ENCODE data around the gene WDR86.

Gene WDR86

DNA sequence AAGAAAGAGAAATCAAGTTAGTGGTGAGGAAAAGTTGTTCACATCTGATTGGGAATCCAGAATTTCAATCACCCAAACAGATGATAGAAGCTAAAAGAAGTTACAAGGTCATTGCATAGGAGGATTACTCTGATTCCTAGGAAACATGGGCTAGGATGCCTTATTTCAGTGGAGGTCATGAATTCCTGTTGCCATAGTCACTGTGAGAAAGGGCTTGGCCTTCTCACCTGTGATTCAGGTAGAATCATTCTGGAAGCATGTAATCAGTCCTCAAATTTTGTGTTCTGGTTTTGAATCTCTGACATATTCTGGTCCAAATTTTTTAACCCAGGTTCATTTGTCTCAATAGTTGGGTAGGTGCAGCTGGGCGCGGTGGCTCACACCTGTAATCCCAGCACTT lies 72.5 kb downstream of the WDR86 start:
- H3K4me1 ChIP-seq (ENCODE audit: control insufficient read depth in 1 of 2, insufficient read depth in 2 of 2, low read length in 2 of 2) = no peaks in the 10 kb centered on the region

DNA sequence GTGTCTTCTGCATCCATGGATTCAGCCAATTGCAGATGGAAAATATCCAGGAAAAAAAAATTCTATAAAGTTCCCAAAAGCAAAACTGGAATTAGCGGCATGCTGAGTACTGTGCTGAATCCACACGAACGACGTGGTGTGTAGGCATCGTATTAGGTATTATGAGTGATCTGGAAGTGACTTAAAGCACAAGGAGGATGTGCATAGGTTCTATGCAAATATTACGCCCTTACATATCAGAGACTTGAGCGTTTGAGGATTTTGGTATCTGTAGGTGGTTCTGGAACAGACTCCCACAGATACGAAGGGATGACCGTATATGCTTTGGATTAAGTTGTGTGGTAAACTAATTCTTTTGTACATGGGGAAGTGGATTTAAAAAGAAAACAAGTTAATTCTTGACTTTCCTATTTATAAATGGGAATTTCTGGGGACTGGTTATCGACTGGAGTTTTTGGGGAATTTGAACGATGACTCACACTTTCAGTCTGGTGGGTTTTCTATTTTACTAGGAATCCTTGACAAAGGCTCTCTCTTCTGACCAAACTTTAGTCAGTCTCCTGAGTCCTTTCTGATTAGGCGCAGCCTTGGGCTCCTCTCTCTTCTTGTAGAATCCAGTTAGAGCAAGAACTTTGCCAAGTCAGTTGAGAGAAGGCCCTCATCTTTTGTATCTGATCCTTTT lies 73.7 kb downstream of the WDR86 start:
- Histone ChIP-seq H3K27ac (ENCODE audit: low read length) (no peak overlapping the region), H3K36me3 (ENCODE audit: control insufficient read depth in 1 of 2, insufficient read depth in 2 of 2, low read length in 2 of 2) (no peaks in the 10 kb centered on the region), H3K4me1 (ENCODE audit: control insufficient read depth in 1 of 2, insufficient read depth in 2 of 2, low read length in 2 of 2) (no peaks in the 10 kb centered on the region), H3K9me3 (ENCODE audit: control insufficient read depth in 1 of 2, low read length in 2 of 2) (no peaks in the 10 kb centered on the region), H3K4me3 (ENCODE audit: low read depth in 1 of 2, low read length in 2 of 2) (no peak overlapping the region), H3K27me3 (ENCODE audit: low read depth, low read length) (no peaks in the 10 kb centered on the region)

More for the DNA sequence above, 72.5 kb downstream of the WDR86 start:
- H3K36me3 ChIP-seq (ENCODE audit: control insufficient read depth in 1 of 2, insufficient read depth in 2 of 2, low read length in 2 of 2) = no peaks in the 10 kb centered on the region
- H3K27ac ChIP-seq (ENCODE audit: low read length) = no peak overlapping the region
- H3K27me3 ChIP-seq (ENCODE audit: low read depth, low read length) = no peaks in the 10 kb centered on the region
- no peak overlapping the region for H3K4me3 ChIP-seq (ENCODE audit: low read depth in 1 of 2, low read length in 2 of 2)
- no peaks in the 10 kb centered on the region for H3K9me3 ChIP-seq (ENCODE audit: control insufficient read depth in 1 of 2, low read length in 2 of 2)

DNA sequence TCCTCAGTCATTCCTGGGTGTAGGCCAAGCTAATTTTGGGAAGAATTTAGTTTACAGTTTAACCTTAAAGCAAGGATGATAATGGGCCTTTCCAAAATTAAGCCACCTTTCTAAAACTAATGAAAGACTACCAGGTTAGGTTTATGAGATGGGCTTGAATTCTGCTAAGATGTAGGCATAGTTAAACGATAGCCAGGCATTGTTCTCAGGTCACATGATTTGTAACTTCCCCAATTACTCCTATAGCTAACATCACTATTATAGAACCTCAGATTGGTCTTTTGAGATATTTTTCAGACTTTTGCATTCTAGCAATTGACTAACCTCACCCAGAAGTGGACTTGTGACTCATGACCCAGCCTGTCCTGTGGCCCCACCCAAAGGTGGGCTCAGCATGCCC lies 75.2 kb downstream of the WDR86 start:
- Histone ChIP-seq H3K4me1 (ENCODE audit: control insufficient read depth in 1 of 2, insufficient read depth in 2 of 2, low read length in 2 of 2) (no peaks in the 10 kb centered on the region), H3K27ac (ENCODE audit: low read length) (no peak overlapping the region), H3K9me3 (ENCODE audit: control insufficient read depth in 1 of 2, low read length in 2 of 2) (no peaks in the 10 kb centered on the region), H3K36me3 (ENCODE audit: control insufficient read depth in 1 of 2, insufficient read depth in 2 of 2, low read length in 2 of 2) (no peaks in the 10 kb centered on the region), H3K4me3 (ENCODE audit: low read depth in 1 of 2, low read length in 2 of 2) (no peak overlapping the region), H3K27me3 (ENCODE audit: low read depth, low read length) (no peaks in the 10 kb centered on the region)

Data from muscle layer of duodenum (tissue), 2 donors.